Pericardium fibroblast (primary cell): Measurements from ENCODE around the gene KRTAP4-6. TPM values are rescaled to one million over a fixed set of nuclear protein-coding genes. Genes with fewer than 3 reads are reported as not detected.

Source experiments
- total RNA-seq: library from RNA; depleted of rRNA; stranded (reverse); fragments of >200 nt; gene quantifications from 2 replicates; pipeline ENCODE4 v1.2.3, GENCODE V29; 2015

The KRTAP4-6 gene
- not detected in 2 replicates for total RNA-seq

DNA sequence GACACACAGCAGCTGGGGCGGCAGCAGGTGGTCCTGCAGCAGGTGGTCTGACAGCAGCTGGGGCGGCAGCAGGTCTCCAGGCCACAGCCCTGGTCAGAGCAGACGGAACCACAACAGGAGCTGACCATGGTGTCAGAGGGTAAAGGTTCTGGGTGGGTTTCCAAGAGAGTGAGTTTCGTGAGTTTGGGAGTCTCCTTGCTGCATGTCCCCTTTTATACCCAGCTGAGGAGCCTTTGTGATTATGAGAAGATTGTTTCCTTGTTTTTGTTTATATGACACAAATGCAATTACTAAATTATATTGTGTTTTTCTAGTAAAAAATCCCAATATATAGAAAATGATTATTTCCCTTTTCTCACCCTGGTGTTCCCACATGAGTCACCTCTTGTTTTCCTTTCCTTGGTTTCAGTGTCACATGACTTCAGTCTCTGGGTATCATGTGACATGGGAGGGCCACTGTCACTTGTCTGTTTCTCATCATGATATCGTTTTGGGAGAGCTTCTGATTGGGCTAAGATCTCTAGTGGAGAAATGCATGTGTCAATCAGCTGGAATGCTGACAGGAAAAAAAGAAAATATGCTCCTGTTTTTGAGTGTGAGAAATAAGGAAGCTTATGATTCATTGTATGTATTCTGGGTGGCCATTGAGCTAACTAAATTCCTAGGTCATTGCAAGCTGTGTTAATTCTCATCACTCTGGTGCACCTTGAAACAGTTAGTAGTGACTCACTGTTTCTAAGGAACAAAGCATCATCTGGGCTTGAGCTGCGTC is at the start of gene KRTAP4-6:
Gene KRTAP4-6 (minus strand): TSS at position 185 of the 772 bp plus-strand sequence. CDS start 57 bp downstream, at position 128.

GRCh38 chr17:41189837-41190318 is 49.5 kb upstream of the KRTAP4-6 start, which contains the start of gene KRTAP9-1:
TSS of gene KRTAP9-1 (plus strand) at chr17:41189887. CDS start at chr17:41189887, 0 bp downstream.

GRCh38 chr17:41184480-41184961 is 44.2 kb upstream of the KRTAP4-6 start, which contains the start of gene KRTAP4-1:
TSS of gene KRTAP4-1 (minus strand) at chr17:41184911. CDS start at chr17:41184854, 57 bp downstream.

DNA sequence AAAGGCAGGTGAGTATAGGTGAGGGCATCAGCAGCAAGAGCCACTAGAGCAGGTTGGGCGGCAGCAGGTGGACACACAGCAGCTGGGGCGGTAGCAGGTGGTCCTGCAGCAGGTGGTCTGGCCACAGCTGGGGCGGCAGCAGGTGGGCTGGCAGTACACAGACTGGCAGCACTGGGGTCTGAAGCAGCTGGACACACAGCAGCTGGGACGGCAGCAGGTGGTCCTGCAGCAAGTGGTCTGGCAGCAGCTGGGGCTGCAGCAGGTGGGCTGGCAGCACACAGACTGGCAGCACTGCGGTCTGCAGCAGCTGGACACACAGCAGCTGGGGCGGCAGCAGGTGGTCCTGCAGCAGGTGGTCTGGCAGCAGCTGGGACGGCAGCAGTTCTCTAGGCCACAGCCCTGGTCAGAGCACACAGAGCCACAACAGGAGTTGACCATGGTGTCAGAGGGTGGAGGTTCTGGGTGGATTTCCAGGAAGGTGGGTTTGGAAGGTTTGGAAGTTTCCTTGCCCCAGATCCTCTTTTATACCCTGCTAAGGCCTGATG is 37.5 kb upstream of the KRTAP4-6 start, which contains the start of gene KRTAP4-2:
Gene KRTAP4-2 (minus strand): TSS at position 495 of the 545 bp plus-strand sequence. CDS start 57 bp downstream, at position 438.

DNA sequence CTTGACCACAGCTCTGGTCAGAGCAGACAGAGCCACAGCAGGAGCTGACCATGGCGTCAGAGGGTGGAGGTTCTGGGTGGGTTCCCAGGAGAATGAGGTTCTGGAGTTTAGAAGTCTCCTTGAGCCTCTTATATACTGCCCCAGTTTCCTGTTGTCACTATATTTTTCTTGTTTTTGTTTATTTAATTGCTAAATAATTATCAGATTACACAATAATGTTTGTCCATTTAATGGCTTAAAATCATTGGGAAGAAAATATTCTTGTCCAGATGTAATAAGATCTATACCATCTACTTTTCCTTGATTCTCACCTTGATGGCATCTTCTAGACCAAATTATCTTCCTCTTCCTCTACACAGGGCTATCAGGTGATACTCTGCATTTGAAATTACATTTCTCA is 27.8 kb upstream of the KRTAP4-6 start, which contains the start of gene KRTAP4-3:
Gene KRTAP4-3 (minus strand): TSS at position 101 of the 400 bp plus-strand sequence. CDS start 49 bp downstream, at position 52.

DNA sequence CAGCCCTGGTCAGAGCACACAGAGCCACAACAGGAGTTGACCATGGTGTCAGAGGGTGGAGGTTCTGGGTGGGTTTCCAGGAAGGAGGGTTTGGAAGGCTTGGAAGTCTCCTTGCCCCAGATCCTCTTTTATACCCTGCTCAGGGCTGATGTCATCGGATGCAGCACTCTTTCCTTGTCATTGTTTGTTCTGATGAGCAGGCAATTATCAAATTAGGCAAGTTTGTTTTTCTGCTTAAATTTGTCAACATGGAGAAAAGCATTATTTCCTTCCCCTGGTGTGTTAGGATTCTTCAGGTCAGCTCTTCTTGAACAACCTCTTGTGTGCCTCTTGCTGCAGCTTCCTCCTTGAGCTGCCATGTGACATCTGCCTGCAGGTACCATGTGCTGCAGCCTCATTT is 20.3 kb upstream of the KRTAP4-6 start, which contains the start of gene KRTAP4-4:
Gene KRTAP4-4 (minus strand): TSS at position 101 of the 400 bp plus-strand sequence. CDS start 57 bp downstream, at position 44.

DNA sequence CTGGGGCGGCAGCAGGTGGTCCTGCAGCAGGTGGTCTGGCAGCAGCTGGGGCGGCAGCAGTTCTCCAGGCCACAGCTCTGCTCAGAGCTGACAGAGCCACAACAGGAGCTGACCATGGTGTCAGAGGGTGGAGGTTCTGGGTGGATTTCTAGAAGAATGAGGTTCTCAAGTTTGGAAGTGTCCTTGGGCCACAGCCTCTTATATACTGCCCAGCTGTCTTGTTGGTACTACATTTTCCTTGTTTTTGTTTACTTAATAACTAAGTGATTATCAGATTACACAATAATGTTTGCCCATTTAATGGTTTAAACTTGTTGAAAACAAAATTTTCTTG is 9.3 kb upstream of the KRTAP4-6 start, which contains the start of gene KRTAP4-5:
Gene KRTAP4-5 (minus strand): TSS at position 174 of the 334 bp plus-strand sequence. CDS start 58 bp downstream, at position 116.

DNA sequence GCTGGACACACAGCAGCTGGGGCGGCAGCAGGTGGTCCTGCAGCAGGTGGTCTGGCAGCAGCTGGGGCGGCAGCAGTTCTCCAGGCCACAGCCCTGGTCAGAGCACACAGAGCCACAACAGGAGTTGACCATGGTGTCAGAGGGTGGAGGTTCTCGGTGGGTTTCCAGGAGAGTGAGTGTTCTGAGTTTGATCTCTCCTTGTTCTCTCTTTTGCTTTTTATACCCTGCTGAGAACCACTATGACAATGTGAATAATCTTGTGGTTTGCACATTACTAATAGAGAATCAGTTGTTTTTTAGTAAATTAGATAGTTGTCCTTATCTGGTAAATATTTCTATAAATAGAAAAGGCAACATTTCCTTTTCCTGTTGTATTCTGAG is 16.4 kb downstream of the KRTAP4-6 start, which contains the start of gene KRTAP4-12:
Gene KRTAP4-12 (minus strand): TSS at position 192 of the 381 bp plus-strand sequence. CDS start 60 bp downstream, at position 132.

DNA sequence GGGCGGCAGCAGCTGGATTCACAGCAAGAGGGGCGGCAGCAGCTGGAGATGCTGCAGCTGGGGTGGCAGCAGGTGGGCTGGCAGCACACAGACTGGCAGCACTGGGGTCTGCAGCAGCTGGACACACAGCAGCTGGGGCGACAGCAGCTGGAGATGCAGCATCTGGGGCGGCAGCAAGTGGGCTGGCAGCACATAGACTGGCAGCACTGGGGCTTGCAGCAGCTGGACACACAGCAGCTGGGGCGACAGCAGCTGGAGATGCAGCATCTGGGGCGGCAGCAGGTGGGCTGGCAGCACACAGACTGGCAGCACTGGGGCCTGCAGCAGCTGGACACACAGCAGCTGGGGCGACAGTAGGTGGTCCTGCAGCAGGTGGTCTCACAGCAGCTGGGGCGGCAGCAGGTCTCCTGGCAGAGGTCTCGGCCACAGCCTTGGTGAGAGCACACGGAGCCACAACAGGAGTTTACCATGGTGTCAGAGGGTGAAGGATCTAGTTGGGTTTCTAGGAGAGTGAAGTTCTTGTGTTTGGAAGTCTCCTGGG is 22.4 kb downstream of the KRTAP4-6 start, which contains the start of gene KRTAP4-11:
Gene KRTAP4-11 (minus strand): TSS at position 528 of the 541 bp plus-strand sequence. CDS start 58 bp downstream, at position 470.

GRCh38 chr17:41105347-41105746 is 35.0 kb downstream of the KRTAP4-6 start, which contains the start of gene KRTAP4-9:
TSS of gene KRTAP4-9 (plus strand) at chr17:41105389. CDS start at chr17:41105389, 0 bp downstream.

GRCh38 chr17:41101586-41102259 is 38.6 kb downstream of the KRTAP4-6 start, which contains the start of gene KRTAP4-16:
TSS of gene KRTAP4-16 (minus strand) at chr17:41102209. CDS start at chr17:41102209, 0 bp downstream.

DNA sequence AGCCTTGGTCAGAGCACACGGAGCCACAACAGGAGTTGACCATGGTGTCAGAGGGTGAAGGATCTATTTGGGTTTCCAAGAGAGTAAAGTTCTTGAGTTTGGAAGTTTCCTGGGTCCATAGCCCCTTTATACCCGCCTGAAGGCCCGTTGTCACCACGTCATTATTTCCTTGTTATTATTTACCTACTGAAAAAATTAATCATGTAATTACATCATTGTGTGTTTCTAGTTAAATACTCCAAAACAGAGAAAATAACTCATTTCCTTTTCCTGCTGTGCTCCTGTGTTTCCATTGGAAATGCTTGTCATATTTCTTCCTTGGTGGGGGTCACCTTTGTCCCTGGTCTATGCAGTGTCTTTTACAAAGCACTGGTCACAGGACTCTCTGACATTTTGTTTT is 42.3 kb downstream of the KRTAP4-6 start, which contains the start of gene KRTAP4-8:
Gene KRTAP4-8 (minus strand): TSS at position 101 of the 400 bp plus-strand sequence. CDS start 58 bp downstream, at position 43.

Other genes with a start within 250 kb of the KRTAP4-6 start
- not detected in 2 replicates for gene KRT23, start 202.9 kb downstream of the KRTAP4-6 start, total RNA-seq
- gene KRT39, start 173.6 kb downstream of the KRTAP4-6 start, total RNA-seq: not detected in 2 replicates
- not detected in 2 replicates for gene KRT40, start 156.2 kb downstream of the KRTAP4-6 start, total RNA-seq
- not detected in 2 replicates for gene KRTAP3-3, start 146.4 kb downstream of the KRTAP4-6 start, total RNA-seq
- gene KRTAP3-2, start 140.6 kb downstream of the KRTAP4-6 start, total RNA-seq: not detected in 2 replicates
- gene KRTAP3-1, start 131.4 kb downstream of the KRTAP4-6 start, total RNA-seq: not detected in 2 replicates
- not detected in 2 replicates for gene KRTAP1-5, start 113.3 kb downstream of the KRTAP4-6 start, total RNA-seq
- gene KRTAP1-4, start 110.3 kb downstream of the KRTAP4-6 start, total RNA-seq: not detected in 2 replicates
- gene KRTAP1-3, start 105.7 kb downstream of the KRTAP4-6 start, total RNA-seq: not detected in 2 replicates
- not detected in 2 replicates for gene KRTAP1-1, start 99.1 kb downstream of the KRTAP4-6 start, total RNA-seq
- not detected in 2 replicates for gene KRTAP2-1, start 93.2 kb downstream of the KRTAP4-6 start, total RNA-seq
- not detected in 2 replicates for gene KRTAP2-2, start 85.3 kb downstream of the KRTAP4-6 start, total RNA-seq
- gene KRTAP2-3, start 80.4 kb downstream of the KRTAP4-6 start, total RNA-seq: not detected in 2 replicates
- gene KRTAP2-4, start 74.7 kb downstream of the KRTAP4-6 start, total RNA-seq: not detected in 2 replicates
- not detected in 2 replicates for gene KRTAP4-7, start 56.4 kb downstream of the KRTAP4-6 start, total RNA-seq
- not detected in 2 replicates for gene KRTAP4-8, start 42.4 kb downstream of the KRTAP4-6 start, total RNA-seq
- gene KRTAP4-16, start 38.3 kb downstream of the KRTAP4-6 start, total RNA-seq: not detected in 2 replicates
- gene KRTAP4-9, start 35.2 kb downstream of the KRTAP4-6 start, total RNA-seq: not detected in 2 replicates
- gene KRTAP4-11, start 22.2 kb downstream of the KRTAP4-6 start, total RNA-seq: not detected in 2 replicates
- not detected in 2 replicates for gene KRTAP4-12, start 16.4 kb downstream of the KRTAP4-6 start, total RNA-seq
- not detected in 2 replicates for gene KRTAP4-5, start 9.3 kb upstream of the KRTAP4-6 start, total RNA-seq
- gene KRTAP4-4, start 20.2 kb upstream of the KRTAP4-6 start, total RNA-seq: not detected in 2 replicates
- not detected in 2 replicates for gene KRTAP4-3, start 27.7 kb upstream of the KRTAP4-6 start, total RNA-seq
- not detected in 2 replicates for gene KRTAP4-2, start 37.7 kb upstream of the KRTAP4-6 start, total RNA-seq
- gene KRTAP4-1, start 44.4 kb upstream of the KRTAP4-6 start, total RNA-seq: not detected in 2 replicates
- gene KRTAP9-1, start 49.3 kb upstream of the KRTAP4-6 start, total RNA-seq: not detected in 2 replicates
- gene KRTAP9-2, start 86.1 kb upstream of the KRTAP4-6 start, total RNA-seq: not detected in 2 replicates
- gene KRTAP9-3, start 91.9 kb upstream of the KRTAP4-6 start, total RNA-seq: not detected in 2 replicates
- gene KRTAP9-8, start 97.5 kb upstream of the KRTAP4-6 start, total RNA-seq: not detected in 2 replicates
- gene KRTAP9-4, start 109.1 kb upstream of the KRTAP4-6 start, total RNA-seq: not detected in 2 replicates
- gene KRTAP9-9, start 114.8 kb upstream of the KRTAP4-6 start, total RNA-seq: not detected in 2 replicates
- not detected in 2 replicates for gene KRTAP9-6, start 124.8 kb upstream of the KRTAP4-6 start, total RNA-seq
- not detected in 2 replicates for gene KRTAP9-7, start 135.2 kb upstream of the KRTAP4-6 start, total RNA-seq
- gene KRTAP29-1, start 162.3 kb upstream of the KRTAP4-6 start, total RNA-seq: not detected in 2 replicates
- not detected in 2 replicates for gene KRTAP16-1, start 168.8 kb upstream of the KRTAP4-6 start, total RNA-seq
- gene KRTAP17-1, start 175.2 kb upstream of the KRTAP4-6 start, total RNA-seq: not detected in 2 replicates
- not detected in 2 replicates for gene KRT33A, start 210.3 kb upstream of the KRTAP4-6 start, total RNA-seq
- not detected in 2 replicates for gene KRT33B, start 229.3 kb upstream of the KRTAP4-6 start, total RNA-seq
- not detected in 2 replicates for gene KRT34, start 241.8 kb upstream of the KRTAP4-6 start, total RNA-seq